Omental fat pad (tissue), 4 donors: ENCODE measurements around the gene EPS15. TPM values are rescaled to one million over a fixed set of nuclear protein-coding genes. Genes with fewer than 3 reads are reported as not detected.

Source experiments
- ATAC-seq: fragments of 150-250 bp; one replicate; pipeline ENCODE4 v1.9.1; 2016; ENCODE audit warnings: mild to moderate bottlenecking, moderate library complexity; ENCODE audit not compliant: low FRiP score
- DNase-seq: peaks from one replicate; pipeline ENCODE4 v3.0.0-alpha.2; 2019; ENCODE audit warnings: low spot score
- total RNA-seq, 4 donors: library from RNA; depleted of rRNA; stranded (reverse); fragments of >200 nt; gene quantifications; one replicate each; pipeline ENCODE4 v1.1.0, GENCODE V29; 2016
- TF ChIP-seq, protein P1 (sequence below), 3 donors: fragments of 450-650 bp; IDR thresholded peaks; one replicate each; pipeline ENCODE4 v1.5.1; 2016 to 2017; ENCODE audit warnings: antibody characterized with exemption in 3 of 3, mild to moderate bottlenecking in 3 of 3, moderate library complexity in 2 of 3

Gene EPS15
- total RNA-seq, 4 donors from 2014 or later = 83.1 to 186 (median 92.9) TPM

DNA sequence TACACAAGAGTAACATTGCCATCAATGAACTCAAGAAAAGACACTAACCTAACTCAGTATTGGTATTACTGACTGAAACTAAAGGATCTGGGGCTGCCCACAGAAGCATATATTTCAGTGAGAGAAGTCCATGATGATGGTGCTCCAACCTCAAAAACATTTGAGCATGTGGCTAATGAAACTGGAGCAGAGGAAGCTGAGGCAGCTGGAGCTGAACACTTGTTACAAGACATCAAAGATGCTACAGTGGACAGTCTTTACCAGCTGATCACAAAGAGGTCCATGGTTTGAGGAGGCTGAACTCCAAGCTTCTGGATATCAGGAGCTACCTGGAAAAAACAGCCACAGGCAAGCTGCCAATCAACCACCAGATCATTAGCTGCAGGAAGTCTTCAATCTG is 146.5 kb downstream of the EPS15 start:
- ATAC-seq (no peak), DNase-seq (no peak)
- TF ChIP-seq, protein P1, sequence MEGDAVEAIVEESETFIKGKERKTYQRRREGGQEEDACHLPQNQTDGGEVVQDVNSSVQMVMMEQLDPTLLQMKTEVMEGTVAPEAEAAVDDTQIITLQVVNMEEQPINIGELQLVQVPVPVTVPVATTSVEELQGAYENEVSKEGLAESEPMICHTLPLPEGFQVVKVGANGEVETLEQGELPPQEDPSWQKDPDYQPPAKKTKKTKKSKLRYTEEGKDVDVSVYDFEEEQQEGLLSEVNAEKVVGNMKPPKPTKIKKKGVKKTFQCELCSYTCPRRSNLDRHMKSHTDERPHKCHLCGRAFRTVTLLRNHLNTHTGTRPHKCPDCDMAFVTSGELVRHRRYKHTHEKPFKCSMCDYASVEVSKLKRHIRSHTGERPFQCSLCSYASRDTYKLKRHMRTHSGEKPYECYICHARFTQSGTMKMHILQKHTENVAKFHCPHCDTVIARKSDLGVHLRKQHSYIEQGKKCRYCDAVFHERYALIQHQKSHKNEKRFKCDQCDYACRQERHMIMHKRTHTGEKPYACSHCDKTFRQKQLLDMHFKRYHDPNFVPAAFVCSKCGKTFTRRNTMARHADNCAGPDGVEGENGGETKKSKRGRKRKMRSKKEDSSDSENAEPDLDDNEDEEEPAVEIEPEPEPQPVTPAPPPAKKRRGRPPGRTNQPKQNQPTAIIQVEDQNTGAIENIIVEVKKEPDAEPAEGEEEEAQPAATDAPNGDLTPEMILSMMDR (IDR thresholded peaks at IDR 0.05) = no peak

DNA sequence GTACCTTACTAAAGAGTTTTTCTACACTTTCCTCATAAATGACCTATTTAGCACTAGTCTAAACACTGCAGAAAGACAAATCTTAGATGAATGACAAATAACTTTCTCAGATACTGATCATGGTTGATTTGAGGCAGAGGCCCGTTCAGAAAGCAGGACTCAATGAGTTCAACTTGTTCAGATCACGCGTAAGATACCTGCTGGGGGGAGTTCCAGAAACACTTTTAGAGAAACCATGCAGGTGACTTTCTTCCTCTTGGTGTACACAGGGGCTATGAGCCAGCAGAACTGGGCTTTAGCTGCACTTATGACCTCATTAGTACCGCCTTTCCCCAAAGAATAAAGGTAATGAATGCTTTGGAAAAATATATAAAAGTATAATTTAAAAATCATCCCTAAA is 149.9 kb downstream of the EPS15 start:
- TF ChIP-seq, protein P1 (IDR thresholded peaks at IDR 0.05) = no peak
- ATAC-seq (no peak), DNase-seq (no peak)

DNA sequence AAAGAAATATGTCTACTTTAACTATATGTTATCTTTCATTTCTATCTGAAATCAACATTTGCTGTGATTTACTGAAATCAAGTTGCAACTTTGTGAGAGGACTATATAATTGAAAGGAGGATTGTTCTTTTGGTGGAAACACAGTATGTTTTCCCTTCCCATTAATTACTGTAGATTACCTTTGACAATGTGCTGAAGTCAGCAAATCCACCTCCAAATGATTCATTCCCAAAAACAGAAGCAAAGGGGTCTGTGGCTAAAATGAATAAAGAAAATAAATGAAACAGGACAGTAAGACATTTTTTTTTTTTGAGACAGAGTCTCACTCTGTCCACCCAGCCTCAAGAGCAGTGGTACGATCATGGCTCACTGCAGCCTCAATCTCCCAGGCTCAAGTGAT is 153.3 kb downstream of the EPS15 start:
- no peak for ATAC-seq
- no peak for DNase-seq
- TF ChIP-seq, protein P1 (IDR thresholded peaks at IDR 0.05) = no peak

DNA sequence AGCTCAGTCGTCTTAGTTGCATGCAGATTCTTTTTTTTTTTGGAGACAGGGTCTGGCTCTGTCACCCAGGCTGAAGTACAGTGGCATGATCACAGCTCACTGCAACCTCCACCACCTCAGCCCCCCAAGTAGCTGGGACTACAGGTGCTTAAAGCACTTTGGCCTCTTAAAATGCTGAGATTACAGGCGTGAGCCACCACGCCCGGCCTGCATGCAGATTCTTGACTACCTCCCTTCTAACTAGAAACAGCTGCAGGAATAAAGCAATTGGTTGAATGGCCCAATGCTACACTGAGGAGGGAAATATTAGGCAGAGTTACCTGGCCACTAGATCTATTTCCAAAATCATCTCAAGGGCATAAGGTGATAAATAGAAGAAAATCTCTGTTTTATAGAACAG is 159.2 kb downstream of the EPS15 start:
- DNase-seq (no peak), ATAC-seq (no peak)
- TF ChIP-seq, protein P1 (IDR thresholded peaks at IDR 0.05) = no peak

DNA sequence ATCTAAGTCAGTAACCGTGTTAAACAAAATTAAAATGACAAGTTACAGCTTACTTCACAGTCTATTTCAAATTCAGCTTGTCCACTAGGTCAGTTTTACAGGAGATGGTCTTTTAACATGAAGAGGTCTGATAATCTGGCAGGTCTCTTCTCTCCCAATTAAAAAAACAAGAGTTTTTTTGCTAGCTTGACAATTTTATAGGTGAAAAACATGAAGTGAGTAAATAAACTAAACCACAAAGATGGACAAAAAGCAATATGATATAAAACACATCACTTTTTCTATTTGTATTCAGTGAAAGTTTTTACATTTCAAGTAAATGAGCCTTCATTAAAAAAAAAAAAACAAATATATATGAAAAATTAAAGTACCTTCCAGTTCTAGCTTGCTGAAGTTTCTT is 163.7 kb downstream of the EPS15 start:
- ATAC-seq (no peak), DNase-seq (no peak)
- TF ChIP-seq, protein P1 (IDR thresholded peaks at IDR 0.05) = no peak

DNA sequence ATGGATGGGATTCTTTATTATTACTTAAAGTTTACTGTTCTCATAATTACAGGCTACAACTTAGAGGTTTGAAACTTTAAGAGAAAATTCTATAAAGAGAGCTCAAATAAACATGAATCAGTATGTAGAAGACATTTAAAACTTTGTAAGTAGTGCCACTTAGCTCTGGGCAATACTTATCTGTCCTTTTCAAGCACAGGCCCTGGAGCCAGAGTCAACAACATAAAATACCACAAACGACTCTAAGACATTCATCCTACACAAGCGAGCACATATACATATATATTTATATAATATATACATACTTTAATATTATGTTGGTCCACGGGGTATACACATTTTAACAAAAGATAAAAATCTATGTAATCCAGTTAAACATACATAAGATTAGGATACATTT is 164.7 kb downstream of the EPS15 start:
- TF ChIP-seq, protein P1 (IDR thresholded peaks at IDR 0.05) = no peak
- DNase-seq (no peak), ATAC-seq (no peak)

DNA sequence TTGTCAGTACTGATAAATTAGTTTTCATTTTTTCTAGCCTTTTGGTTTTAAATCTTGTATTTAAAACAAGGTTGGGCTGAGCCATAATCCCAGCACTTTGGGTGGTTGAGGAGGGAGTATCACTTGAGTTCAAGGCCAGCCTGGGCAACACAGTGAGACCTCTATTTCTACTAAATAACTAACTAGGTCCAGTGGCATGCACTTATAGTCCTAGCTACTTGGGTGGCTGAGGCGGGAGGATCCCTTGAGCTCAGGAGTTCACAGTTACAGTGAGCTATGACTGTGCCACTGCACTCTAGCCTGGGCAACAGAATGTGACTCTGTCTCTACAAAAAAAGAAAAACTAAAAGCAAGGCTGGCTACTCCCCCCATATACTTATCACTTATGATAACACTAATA is 167.2 kb downstream of the EPS15 start:
- TF ChIP-seq, protein P1 (IDR thresholded peaks at IDR 0.05) = no peak

More for the DNA sequence above, 167.2 kb downstream of the EPS15 start:
- no peak for DNase-seq
- no peak for ATAC-seq
